GM19397 (cell line): Measurements from ENCODE around the gene PTPN1.
A peak's percentile ranks its signal among the peaks of the same experiment; 100 is the strongest.
"Not testable (repeated sequence)": the region's sequence is repeated elsewhere in the genome, so short reads cannot be mapped to it uniquely, and the experiment has no call there.

Experiments used
- ATAC-seq: cut with Tn5 transposase; IDR thresholded peaks from one replicate; pipeline ENCODE4 v1.9.1; 2021; ENCODE audit warnings: mild to moderate bottlenecking, moderate library complexity; ENCODE audit not compliant: unreplicated experiment

PTPN1 gene

DNA sequence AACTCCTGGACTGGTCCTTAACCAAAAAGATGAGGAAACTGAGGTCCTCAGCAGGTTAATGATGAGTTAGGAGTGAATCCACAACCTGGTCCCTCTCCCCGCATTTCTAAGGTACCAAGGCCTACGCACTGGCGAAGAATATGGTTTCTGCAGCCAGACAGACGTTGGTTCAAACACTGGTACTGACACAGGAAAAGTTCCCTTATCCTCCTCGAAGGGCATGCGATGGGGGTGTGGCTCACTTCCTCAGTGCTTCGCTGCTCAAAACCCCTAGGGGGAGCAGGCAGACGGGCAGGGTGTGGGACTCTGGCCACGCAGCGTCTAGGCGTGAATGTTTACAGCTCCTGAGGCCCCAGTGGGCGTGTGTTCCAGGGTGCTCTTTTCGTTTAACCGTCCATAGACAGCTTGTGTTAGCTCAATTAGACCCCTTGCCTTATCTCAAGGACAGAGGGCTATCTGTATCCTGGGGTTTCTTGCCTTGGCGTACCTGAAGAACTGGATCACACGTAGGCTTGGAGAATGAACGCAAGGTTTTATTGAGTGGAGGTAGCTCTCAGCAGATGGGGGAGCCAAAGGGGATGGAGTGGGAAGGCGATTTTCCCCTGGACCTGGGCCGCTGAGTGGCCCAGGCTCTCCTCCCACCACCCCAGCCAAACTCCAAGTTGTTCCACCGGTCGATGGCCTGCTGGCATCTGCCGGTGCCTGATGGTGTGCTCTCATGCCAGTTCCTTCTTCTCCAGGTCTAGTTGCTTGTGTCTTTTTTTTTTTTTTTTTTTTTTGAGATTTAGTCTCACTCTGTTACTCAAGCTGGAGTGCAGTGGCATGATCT, 31.8 kb upstream of the PTPN1 start:
- ATAC-seq = peak; percentile 81

DNA sequence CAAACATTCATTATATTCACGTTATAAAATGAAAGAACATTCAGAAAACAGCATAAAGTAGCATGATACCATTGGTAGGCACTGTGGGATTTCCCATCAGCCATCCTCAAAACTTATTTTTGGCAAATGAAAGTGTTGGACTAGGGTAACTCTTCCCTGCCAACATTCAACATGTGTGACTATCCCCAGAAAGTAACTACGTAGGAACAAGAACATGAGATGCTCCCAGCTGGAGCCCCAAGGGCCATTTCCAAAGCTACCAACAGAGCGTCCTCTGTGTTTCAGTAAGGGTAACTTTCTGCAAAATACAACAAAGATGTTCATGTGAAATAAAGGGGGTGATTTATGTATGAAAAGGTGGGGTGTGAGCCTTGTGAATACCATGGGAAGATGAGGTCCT, 28.4 kb upstream of the PTPN1 start:
- no peak for ATAC-seq

DNA sequence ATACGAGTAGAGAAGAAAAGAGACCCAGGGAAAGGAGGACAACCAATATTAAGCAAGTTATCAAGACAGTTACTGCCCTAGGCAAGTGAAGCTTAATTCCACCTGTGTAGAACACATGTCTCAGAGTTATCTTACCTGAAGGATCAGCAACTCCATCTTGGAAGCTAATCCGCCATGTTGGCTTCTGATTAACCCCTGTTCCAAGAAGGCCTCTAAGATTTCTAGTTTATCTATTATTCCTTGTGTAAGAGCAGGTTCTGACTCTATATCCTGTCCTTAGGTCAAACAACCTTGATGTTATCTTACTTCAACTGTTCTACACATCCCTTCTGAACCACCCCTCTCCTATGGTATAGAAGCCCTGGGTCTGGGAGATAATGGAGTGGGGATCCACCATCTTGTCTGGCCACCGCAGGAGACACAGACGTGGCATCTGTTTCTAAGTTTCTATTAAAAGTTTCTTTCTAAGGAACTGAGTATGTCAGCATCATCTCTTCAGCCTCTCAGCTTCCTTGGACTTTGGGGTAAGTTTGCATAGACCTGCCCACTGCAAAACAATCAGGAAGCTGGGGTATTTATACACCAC, 27.7 kb upstream of the PTPN1 start:
- ATAC-seq = no peak

DNA sequence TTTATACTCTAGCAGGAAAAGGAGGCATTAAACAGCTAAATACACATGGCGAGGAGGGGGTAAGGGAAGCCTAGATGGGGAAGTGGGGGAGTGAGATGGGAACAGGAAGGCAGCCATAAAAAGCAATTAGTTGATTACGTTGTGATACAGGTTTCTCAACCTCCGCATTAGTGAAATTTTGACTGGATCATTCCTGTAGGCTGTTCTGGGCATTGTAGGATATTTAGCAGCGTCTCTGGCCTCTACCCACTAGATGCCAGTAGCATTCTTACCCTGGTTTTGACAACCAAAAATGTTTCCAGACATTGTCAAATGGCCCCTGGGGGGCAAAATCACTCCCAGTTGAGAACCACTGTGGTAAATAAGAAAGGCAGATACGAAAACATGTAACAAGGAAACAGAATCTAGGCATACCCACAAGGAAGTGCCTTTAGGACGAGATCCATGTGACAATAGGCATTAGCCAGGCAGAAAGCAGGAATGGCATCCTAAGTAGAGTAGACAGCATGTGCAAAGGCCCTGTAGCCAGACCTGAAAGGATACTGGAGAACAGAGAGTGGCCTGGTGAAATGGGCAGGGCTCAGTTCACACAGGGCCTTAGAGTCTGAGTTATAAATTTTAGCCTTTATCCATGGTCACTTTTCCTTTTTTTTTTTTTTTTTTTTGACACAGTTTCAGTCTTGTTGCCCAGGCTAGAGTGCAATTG, 25.8 kb upstream of the PTPN1 start:
- no peak for ATAC-seq

DNA sequence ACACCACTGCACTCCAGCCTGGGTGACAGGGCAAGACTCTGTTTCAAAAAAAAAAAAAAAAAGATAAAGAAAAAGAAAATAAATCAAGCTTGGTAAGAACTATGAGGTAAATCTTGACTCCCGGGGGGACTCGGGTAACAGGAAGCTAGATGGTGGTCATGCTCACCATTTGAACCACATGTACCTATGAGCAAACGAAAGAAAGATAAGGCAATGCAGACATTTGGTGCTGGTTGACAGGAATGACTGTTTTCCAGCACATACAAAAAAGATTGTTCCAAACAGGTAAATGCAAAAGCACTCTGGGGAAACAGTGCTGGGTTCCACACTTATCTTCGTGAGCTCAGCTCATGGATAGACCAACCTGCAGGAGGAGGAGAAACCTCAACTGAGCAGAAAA, 22.8 kb upstream of the PTPN1 start:
- ATAC-seq = no peak

DNA sequence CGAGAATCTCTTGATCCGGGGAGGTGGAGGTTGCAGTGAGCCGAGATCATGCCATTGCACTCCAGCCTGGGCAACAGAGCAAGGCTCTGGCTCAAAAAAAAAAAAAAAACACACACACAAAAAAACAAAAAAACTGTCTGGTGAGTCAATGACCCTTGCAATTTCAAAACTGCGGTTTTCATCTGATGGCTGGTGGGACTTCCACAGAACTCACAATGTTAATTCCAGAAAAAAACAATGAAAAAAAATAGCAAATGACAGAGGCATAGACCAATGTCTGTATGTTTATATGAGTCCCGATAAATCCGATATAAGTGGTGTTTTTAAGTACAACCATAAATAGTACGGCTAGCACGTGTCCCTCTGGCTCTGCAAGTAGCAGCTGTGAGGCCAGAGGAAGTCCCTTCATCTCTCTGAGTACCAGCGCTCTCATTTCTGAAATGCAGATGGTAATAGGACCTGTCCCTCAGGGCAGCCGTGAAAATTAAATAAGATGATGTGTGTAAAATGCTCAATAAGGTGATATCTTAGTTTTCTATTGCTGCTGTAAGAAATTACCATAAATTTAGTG, 21.9 kb upstream of the PTPN1 start:
- no peak for ATAC-seq

DNA sequence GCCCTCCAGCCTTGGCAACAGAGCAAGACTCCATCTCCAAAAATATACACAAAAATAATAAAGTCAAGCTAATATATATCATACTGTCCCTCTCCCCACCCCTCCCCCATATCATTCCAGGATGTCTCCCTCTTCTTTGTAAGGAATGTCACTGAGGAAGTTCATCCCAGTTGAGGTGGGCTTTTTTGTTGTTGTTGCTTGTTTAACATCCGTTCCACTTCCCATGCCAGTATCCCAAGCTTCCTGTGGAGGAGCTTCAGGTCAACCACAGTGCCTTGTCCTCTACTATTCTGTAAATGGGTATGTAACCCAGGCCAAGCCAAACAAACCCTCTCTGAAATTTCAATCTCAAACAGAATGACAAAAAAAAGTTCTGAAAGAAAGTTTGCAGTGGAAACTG, 19.0 kb upstream of the PTPN1 start:
- no peak for ATAC-seq

DNA sequence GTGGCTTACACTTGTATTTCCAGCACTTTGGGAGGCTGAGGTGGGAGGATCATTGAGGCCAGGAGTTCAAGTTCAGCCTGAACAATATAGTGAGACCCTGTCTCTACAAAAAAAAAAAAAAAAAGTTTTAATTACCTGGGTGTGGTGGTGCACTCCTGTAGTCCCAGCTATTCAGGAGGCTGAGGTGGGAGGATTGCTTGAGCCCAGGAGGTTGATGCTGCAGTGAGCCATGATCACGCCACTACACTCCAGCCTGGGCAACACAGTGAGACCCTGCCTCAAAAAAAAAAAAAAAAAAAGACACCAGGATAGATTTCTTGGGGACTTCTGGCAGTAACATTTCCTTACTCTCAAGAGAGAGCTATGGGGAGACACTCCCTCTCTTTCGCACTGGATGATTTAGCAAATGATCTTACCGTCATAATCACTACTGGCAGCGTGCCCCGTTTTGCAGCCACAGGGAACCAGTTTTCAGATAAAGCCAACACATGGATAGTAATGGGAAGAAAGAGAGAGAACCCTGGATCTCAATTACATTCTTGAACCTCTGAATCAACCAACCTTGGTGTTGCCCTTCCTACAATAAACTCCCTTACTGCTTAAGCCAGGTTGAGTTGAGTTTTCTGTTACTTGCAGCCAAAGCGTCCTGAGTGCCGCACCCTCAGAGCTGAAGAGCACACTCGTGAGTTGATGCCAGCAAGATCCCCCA, 18.1 kb upstream of the PTPN1 start:
- ATAC-seq = no peak

DNA sequence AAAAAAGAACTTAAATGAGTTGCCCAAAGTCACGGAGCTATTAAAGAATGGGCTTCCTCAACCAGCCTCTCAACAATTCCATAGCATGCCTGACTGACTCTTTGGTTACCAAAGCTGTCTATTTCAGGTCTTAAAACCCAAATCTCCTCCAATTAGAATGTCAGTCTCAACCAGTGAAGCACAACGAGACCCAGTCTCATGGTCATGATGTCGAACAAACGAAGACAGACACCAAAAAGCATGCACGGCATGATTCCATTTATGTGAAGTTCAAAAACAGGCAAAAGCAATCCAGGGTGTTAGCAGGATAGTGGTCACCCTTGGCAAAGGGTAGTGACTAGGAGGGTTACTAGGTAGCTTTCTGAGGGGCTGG, 16.3 kb upstream of the PTPN1 start:
- no peak for ATAC-seq

DNA sequence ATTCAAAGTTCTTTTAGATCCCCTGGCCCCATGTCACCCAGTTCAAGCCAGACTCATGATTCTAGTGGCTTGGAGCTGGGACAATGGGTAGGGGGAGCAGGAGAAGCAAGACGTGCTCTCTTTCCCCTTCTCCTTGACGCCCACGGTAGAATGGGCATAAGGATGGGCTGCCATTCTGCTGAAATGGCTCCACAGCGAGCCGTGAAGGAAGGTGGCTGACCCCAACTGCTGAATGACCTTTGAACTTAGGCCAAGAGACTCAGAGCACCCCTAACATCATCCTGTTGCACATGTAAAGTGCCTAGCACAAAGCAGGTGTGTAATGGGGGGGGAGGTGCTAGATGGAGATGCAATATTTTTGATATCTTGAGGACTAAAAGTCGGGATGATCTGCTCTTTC, 15.8 kb upstream of the PTPN1 start:
- no peak for ATAC-seq

DNA sequence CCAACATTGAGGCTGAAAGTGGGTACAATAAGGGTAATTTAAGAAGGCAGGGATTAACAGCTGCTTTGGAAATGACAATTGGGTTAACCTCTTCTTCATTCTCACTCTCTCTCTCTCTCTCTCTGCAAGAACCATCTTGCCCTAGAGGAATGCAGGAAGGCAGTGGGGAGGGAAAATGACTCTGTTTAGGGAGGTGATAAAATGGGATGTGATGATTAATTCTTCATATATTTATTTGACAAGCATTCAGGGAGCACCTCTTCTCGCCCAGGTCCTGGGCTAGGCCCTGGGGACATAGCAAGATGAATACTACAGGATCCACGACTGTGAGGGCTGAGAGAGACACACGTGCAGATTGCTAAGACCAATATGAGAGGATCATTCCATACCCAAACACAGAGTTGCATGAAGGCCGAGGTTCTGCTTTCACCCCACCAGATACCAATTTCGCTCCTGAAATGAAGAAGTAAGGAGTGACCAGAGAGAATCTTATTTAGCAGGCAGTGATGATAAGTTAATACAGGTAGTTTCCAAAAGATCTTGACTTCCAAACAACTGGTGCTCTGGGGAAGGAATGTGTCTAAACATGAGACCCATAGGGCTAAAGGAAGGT, 13.3 kb upstream of the PTPN1 start:
- no peak for ATAC-seq

DNA sequence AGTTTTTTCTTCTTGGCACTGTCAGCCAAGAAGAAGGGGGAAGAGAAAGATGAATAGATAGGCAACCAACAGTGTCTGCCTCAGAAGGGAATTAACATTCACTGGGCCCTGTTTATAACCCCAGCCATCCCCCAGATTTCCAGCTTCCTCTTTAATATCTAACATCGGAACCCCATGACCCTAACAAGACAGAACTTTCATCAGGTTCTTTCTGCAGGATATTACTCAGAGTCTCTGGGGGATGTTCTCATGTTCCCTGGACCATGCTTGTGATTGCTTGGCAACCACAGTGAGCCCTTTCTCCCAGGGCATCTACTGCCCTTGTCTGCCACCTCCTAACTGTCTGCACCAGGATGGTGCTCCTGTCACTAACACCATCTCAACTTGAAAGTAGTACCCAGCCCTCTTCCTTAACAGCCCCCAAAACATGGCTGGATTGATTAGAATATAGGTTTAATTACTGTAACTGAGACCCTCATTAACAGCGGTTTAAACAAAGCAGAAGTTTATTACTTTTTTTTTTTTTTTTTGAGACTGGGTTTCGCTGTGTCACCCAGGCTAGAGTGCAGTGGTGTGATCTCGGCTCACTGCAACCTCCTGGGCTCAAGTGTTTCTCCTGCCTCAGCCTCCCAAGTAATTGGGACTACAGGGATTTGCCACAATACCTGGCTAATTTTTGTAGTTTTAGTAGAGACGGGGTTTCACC, 12.0 kb upstream of the PTPN1 start:
- no peak for ATAC-seq

DNA sequence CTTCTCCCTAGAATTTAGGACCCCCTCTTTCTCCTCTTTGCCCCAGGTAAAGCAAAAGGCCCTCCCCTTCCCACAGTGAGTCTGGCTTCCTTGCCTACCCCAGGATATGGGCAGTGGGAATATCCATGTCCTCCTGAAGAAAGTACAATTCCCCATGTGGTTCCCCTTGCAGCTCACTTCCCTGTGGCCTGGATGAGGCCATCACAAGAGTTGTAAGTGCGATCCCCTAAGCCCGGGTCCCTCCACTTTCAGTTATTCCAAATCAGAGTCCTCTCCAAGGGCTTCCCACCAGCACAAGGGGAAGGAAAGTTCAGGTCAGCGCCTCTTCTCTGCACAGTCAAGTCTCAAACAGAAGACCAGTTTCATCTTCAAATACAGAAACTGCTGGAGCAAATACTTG, 10.2 kb upstream of the PTPN1 start:
- ATAC-seq = no peak

DNA sequence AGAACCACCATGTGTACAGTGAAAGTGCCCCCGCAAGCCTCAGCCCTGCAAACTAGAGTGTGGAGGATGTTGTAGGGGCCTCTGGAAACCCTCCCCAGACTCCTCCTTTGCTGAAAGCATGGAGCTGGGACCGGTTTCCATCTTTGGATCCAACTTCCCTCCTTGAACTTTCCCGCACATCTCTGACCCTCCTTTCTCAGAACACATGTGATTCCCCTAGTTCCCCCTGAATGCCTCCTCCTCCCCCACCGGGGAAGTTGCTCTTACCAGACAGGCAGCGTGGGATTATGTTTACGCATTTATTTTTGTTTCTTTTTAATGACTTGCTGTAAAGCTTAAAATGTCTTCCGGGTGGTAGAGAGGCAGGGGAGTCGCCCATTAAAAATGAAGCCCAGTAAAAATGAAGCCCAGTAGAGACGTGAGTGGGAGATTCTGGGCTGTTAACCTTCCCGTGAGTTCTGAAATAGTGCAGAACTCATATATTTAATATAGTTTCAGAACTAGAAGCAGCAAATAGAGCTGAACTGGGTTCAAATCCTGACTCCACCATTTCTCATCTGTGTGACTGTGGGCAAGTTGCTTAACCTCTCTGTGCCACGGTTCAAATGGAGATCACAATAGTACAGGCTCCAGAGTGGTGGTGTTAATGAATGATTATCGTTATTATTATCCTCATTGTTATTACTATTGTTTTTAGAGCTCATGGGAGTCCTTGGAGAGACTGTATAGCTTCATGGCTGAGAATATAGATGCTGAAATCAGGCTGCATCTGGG, 8.0 kb upstream of the PTPN1 start:
- ATAC-seq = no peak

DNA sequence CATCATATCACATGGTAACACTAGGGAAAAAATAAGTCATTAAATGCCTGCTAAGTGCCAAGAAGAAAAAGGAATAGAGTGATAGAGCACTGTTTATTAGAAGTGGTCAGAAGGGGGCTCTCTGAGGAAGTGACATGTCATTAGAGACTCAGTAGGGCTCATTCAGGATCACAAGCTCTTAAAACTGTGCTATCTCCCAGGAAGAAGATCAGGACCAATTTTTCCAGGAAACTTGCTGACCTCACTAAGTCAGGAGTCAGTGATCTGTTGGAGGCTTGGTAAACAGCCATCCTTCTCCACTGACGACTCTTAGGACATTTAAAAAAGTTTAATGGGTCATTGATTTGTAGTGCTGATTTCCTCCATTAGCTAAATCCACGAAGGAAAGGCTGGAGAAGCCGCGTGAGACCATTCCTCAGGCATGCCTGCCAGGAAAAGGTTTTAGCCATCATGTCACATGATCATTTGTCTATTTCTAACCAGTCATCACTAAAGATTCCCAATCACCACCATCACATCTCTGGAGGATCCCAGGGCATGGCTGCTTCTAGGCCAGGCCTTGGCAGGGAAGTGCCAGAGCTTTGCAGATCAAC, 5.9 kb upstream of the PTPN1 start:
- no peak for ATAC-seq

DNA sequence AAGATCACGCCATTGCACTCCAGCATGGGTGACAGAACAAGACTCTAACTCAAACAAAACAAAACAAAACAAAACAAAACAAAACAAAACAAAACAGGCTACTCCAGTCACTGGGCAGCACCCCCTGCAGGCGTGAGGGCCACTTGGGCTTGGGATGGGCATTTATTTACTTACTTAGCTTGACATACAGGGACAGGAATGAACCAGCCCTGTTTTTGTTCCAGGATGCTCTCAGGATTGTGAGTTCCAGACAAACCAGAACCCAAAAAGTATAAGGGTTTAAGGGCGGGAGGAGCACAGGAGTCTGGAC, 4.0 kb upstream of the PTPN1 start:
- no peak for ATAC-seq

DNA sequence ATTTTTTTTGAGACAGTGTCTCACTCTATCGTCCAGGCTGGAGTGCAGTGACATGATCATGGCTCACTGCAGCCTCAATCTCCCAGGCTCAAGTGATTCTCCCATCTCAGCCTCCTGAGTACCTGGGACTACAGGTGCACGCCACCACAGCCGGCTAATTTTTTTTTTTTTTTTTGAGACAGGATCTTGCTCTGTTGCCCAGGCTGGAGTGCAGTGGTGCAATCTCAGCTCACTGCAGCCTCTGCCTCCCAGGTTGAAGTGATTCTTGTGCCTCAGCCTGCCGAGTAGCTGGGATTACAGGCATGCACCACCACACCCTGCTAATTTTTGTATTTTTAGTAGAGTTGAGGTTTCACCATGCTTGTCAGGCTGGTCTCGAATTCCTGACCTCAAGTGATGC, 2.4 kb upstream of the PTPN1 start:
- ATAC-seq = not testable (repeated sequence)

DNA sequence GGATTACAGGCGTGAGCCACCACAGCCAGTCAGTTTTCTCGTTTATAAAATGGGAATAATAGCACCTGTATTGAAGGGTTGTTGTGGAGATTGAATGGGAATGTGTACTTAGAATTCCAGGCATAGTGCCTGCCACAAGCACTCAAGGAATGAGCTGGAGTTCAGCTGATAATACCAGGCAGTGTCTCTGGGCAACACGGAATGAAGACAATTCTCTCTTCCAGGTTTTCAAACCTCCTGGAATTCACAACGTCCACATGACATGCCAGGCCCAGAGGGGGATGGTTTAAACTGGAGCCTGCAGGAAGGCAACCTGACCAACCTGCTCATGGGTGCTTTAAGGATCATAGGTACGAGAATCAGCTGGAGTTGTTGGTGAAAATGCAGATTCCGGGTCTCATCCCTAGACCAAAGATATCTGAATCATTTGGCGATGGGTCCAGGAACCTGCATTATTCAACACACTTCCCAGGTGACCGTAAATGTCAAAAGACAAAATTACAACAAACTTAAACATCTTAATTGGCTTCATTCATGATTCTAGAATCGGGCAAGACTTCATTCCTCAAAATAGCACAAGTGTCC, 1.9 kb upstream of the PTPN1 start:
- ATAC-seq = no peak
